ENCODE data around the gene MUC5AC. TPM values are rescaled to one million over a fixed set of nuclear protein-coding genes. Genes with fewer than 3 reads are reported as not detected.

MUC5AC gene
- total and polyA plus RNA-seq, 5 experiments from 2014 or later: not detected

DNA sequence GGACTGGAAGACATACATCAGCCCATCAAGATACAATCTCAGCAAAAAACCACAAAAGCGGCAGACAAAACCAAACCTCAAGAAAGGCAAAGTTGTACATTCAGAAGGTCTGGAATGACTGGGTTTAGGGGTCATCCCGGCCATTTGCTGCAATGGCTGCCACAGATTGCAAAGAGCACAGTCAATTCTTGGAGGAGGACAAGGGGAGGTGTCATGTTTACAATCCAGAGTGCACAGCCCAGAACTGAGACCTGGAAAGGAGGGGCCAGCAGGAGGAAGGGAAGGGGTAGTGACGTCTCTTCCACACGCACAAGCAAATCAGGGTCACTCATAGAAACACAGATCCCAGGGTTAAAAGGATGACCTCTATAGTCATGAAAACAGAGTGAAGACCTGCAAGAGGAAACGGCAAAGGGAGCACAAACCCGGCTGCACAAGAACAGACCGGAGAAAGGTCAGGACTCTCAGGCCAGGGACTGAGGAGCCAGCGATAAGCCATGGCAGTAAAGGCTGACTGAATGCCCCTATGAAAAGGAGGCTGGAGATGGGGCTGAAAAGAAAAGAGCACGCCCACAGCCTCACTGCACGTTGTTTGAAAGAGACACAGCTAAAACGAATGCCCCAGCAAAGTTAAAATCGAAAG is 18.2 kb upstream of the MUC5AC start:
- peak overlapping the region in 1 of 10 donors; percentile 70 for H3K27ac Mint-ChIP-seq
- POLR2A ChIA-PET: no interaction called here
- ATAC-seq (no peak), DNase-seq (no peak)
- peaks cover 8 to 16% (median 13%) of the 10 kb centered on the region in 5 donors for H3K27me3 Mint-ChIP-seq
- H3K36me3 Mint-ChIP-seq: peaks cover 0 to 31% (median 2%) of the 10 kb centered on the region in 3 donors
- peaks cover 14 to 52% (median 39%) of the 10 kb centered on the region in 9 donors for H3K9me3 Mint-ChIP-seq
- no peaks in the 10 kb centered on the region for H3K4me1 Mint-ChIP-seq
- H3K4me3 Mint-ChIP-seq: no peak overlapping the region

DNA sequence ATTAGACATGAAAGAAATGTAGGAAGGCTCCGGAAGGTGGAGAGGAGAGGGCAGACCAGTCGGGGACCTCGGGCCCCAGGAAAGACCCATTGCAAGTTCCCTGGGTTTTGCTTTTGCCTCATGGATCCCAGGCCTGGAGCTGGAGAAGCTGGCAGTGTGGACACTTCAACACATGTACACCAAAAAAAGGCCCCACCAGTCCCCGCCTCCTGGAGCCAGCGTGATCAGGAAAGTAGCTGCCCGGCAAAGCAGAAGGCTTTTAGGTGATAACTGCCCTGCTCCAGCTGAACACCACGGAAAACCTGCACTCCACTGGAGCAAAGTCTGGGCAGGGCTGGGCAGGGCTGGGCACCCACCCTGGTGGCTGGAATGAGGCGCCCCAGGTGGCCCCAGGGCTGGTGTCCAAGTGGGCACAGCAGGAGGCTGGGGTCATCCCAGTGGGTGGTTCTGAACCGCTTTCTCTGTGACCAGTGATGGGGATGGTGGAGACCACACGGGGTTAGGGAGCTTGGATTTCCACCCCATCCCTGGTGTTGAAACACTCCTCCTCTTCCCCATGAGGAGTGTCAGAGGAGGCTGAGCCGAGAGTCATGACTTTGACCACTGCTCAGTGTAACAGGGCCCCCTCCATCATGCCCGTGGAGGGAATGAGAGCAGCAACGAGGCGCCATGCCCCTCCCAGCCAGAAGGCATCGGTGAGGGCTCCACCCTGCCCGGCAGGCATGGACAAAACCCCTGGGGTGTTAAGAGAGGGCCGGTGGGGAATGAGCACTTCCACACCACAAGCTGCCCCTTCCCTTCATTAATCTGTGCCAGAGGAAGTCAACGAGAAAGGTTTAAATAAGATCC is 16.9 kb upstream of the MUC5AC start:
- Mint-ChIP-seq H3K4me1 (no peaks in the 10 kb centered on the region), H3K27ac (no peak overlapping the region), H3K27me3 (peaks cover 8 to 16% (median 13%) of the 10 kb centered on the region in 5 donors)

DNA sequence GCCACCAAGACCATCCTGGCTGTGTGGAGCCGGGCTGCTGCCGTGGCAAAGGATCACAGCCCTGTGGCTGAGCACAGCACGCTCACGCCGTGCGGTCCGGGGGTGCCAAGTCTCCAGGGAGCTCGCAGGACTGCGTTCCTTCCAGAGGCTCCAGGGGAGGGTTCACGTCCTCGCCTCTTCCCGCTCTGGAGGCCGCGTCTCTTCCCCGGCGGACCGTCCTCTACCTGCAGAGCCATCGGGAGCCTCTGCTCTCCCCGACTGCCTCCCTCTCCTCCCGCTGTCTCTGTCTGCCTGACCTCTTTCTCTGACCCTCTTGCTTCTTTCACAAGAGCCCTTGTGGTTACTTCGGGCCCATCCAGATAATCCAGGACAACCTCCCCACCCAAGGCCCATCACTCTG is 11.4 kb upstream of the MUC5AC start:
- ATAC-seq: no peak
- no peak for DNase-seq
- POLR2A ChIA-PET: no interaction called here
- Mint-ChIP-seq H3K4me1 (peaks cover 0 to 7% (median 0%) of the 10 kb centered on the region in 4 donors), H3K36me3 (peaks cover 0 to 27% (median 0%) of the 10 kb centered on the region in 3 donors), H3K27me3 (peaks cover 4 to 18% (median 10%) of the 10 kb centered on the region in 5 donors), H3K9me3 (peaks cover 14 to 45% (median 33%) of the 10 kb centered on the region in 9 donors), H3K4me3 (no peak overlapping the region), H3K27ac (no peak overlapping the region)

More for the DNA sequence above, 16.9 kb upstream of the MUC5AC start:
- DNase-seq (no peak), ATAC-seq (no peak)
- Mint-ChIP-seq H3K4me3 (no peak overlapping the region), H3K9me3 (peaks cover 14 to 48% (median 33%) of the 10 kb centered on the region in 9 donors), H3K36me3 (peaks cover 0 to 24% (median 0%) of the 10 kb centered on the region in 3 donors)
- POLR2A ChIA-PET: no interaction called here

GRCh38 chr11:1147792-1148191 is 10.0 kb upstream of the MUC5AC start:
- Mint-ChIP-seq H3K36me3 (peaks cover 0 to 13% (median 0%) of the 10 kb centered on the region in 3 donors), H3K27ac (peak overlapping the region in 1 of 10 donors; percentile 0), H3K9me3 (peaks cover 2 to 31% (median 21%) of the 10 kb centered on the region in 9 donors), H3K27me3 (peaks cover 1 to 19% (median 10%) of the 10 kb centered on the region in 5 donors), H3K4me1 (peaks cover 0 to 10% (median 5%) of the 10 kb centered on the region in 4 donors), H3K4me3 (no peak overlapping the region)
- ATAC-seq (no peak), DNase-seq (no peak)
- POLR2A ChIA-PET: no interaction called here

- H3K4me3 Mint-ChIP-seq: no peak overlapping the region
- H3K9me3 Mint-ChIP-seq: peaks cover 2 to 21% (median 11%) of the 10 kb centered on the region in 9 donors
- ATAC-seq (no peak), DNase-seq (no peak)
- POLR2A ChIA-PET: no interaction called here
- H3K4me1 Mint-ChIP-seq: peaks cover 0 to 10% (median 6%) of the 10 kb centered on the region in 4 donors
- peaks cover 0 to 4% (median 0%) of the 10 kb centered on the region in 3 donors for H3K36me3 Mint-ChIP-seq
- peaks cover 1 to 19% (median 10%) of the 10 kb centered on the region in 5 donors for H3K27me3 Mint-ChIP-seq
- H3K27ac Mint-ChIP-seq: peak overlapping the region in 1 of 10 donors; percentile 29
These were observed 9.0 kb upstream of the MUC5AC start for GRCh38 chr11:1148752-1149180.

DNA sequence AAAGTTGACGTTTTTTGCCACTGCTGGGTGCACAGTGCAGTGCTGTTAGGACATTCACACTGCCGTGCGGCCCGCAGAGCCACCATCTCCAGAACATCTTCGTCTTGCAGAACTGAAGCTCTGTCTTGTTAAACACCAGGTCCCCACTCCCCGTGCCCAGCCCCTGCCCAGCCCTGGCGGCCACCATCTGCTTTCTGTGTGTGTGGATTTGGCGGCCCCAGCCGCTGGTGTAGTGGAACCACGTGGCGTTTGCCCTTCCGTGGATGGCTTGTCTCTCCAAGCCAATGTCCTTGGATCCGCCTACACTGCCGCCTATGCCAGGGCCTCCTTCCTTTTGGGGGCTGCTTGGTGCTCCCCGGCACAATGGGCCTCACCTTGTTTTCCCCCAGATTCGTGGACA is 8.2 kb upstream of the MUC5AC start:
- H3K4me1 Mint-ChIP-seq: peaks cover 0 to 10% (median 6%) of the 10 kb centered on the region in 4 donors
- DNase-seq: no peak
- ATAC-seq: no peak
- no peak overlapping the region for H3K27ac Mint-ChIP-seq
- peaks cover 0 to 4% (median 0%) of the 10 kb centered on the region in 3 donors for H3K36me3 Mint-ChIP-seq
- peaks cover 1 to 19% (median 10%) of the 10 kb centered on the region in 5 donors for H3K27me3 Mint-ChIP-seq
- POLR2A ChIA-PET: no interaction called here
- H3K4me3 Mint-ChIP-seq: no peak overlapping the region
- peaks cover 0 to 13% (median 6%) of the 10 kb centered on the region in 9 donors for H3K9me3 Mint-ChIP-seq

DNA sequence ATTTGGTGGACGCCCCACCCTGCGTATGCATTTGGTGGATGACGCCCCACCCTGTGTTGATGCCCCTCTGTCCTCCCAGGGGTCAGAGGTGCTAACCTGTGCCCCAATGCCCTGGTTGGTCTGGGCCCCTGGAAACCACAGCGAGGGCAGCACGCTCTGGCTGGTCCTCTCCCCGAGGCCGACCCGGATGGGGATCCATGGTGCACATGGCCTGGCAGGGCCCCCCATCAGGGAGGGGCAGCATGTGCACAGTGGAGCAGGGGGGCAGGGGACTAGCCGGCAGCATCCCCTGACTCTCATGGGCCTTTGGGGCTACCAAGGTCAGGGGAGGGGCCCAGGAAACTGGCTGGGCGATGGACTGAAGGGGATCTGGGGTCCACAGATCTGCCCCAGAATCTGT is 7.6 kb upstream of the MUC5AC start:
- Mint-ChIP-seq H3K4me3 (no peak overlapping the region), H3K27ac (no peak overlapping the region), H3K9me3 (peaks cover 0 to 7% (median 2%) of the 10 kb centered on the region in 9 donors), H3K36me3 (peaks cover 0 to 4% (median 0%) of the 10 kb centered on the region in 3 donors), H3K27me3 (peaks cover 1 to 19% (median 10%) of the 10 kb centered on the region in 5 donors), H3K4me1 (peaks cover 0 to 10% (median 6%) of the 10 kb centered on the region in 4 donors)
- ATAC-seq: no peak
- no peak for DNase-seq
- POLR2A ChIA-PET: no interaction called here

GRCh38 chr11:1150769-1151365 is 6.9 kb upstream of the MUC5AC start:
- DNase-seq: no peak
- peaks cover 0 to 10% (median 6%) of the 10 kb centered on the region in 4 donors for H3K4me1 Mint-ChIP-seq
- H3K9me3 Mint-ChIP-seq: peaks cover 0 to 6% (median 2%) of the 10 kb centered on the region in 9 donors
- no peak for ATAC-seq
- H3K27ac Mint-ChIP-seq: peak overlapping the region in 2 of 10 donors; percentile 34 to 49
- POLR2A ChIA-PET: no interaction called here
- H3K36me3 Mint-ChIP-seq: peaks cover 0 to 4% (median 0%) of the 10 kb centered on the region in 3 donors
- H3K4me3 Mint-ChIP-seq: no peak overlapping the region
- H3K27me3 Mint-ChIP-seq: peaks cover 1 to 19% (median 10%) of the 10 kb centered on the region in 5 donors

DNA sequence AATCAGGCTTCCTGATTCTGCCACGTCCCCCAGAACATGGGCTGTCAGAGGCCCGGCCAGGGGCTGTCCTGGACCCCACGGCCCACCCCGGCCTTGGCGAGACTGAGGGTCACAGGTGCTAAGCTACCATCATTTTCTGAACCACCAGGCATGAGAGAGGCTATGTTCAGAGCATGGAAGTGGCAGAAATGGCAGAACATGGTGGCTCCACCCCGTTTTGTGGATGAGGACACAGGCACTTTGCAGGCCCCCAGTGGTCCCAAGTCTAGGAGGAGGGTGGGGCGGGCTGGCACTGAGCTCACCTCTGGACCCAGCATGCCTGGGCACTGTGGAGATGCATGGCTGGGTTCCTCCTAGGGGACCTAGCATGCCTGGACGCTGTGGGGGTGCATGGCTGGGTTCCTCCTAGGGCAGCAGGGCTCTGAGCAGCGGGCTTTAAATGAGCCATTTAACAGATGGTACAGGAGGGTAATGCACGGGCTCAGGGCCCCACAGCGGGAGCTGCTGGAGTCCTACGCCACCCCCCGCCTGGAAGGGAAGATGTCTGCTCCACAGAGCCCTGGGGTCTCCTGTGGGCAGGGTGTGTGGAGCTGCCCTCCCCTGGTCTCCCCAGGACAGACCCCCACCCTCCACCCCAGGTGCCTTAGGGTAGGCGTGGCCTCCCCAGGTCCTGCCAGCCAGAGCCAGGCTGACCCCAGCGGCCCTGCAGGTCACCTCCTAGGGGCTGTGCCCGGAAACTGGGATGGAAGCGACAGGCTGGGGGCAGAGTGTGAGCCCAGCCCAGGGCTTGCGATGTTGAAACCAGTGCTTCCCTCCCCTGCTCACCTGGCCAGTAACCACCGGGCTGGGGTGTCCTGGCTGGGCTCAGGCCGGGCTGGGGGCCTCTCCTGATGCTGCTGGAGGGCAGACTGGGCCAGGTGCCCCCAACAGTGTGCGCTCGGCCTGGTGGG is 6.1 kb upstream of the MUC5AC start:
- DNase-seq: no peak
- ATAC-seq: no peak
- H3K4me3 Mint-ChIP-seq: no peak overlapping the region
- H3K4me1 Mint-ChIP-seq: peaks cover 0 to 10% (median 6%) of the 10 kb centered on the region in 4 donors
- H3K27ac Mint-ChIP-seq: peak overlapping the region in 1 of 10 donors; percentile 49
- POLR2A ChIA-PET: no interaction called here
- peaks cover 0 to 1% (median under 1%) of the 10 kb centered on the region in 9 donors for H3K9me3 Mint-ChIP-seq
- peaks cover 1 to 19% (median 8%) of the 10 kb centered on the region in 5 donors for H3K27me3 Mint-ChIP-seq
- H3K36me3 Mint-ChIP-seq: peaks cover 0 to 1% (median 0%) of the 10 kb centered on the region in 3 donors

GRCh38 chr11:1152316-1153104 is 5.2 kb upstream of the MUC5AC start:
- DNase-seq (no peak), ATAC-seq (peak in 1 of 2 donors; percentile 25)
- H3K36me3 Mint-ChIP-seq: no peaks in the 10 kb centered on the region
- H3K27me3 Mint-ChIP-seq: peaks cover 1 to 12% (median 6%) of the 10 kb centered on the region in 5 donors
- peak overlapping the region in 1 of 10 donors; percentile 27 for H3K4me3 Mint-ChIP-seq
- H3K9me3 Mint-ChIP-seq: no peaks in the 10 kb centered on the region
- peaks cover 0 to 7% (median 6%) of the 10 kb centered on the region in 4 donors for H3K4me1 Mint-ChIP-seq
- H3K27ac Mint-ChIP-seq: no peak overlapping the region
- POLR2A ChIA-PET: no interaction called here

Data from naive thymus-derived CD8-positive, alpha-beta T cell (primary cell).